ENCODE results near the gene SLC17A7. TPM values are rescaled to one million over a fixed set of nuclear protein-coding genes. Genes with fewer than 3 reads are reported as not detected.
A peak's percentile ranks its signal among the peaks of the same experiment; 100 is the strongest.

The SLC17A7 gene
- total and polyA plus RNA-seq, 9 of the 15 experiments (the other 6 are each of a cell fraction or from before 2014, with no cell fraction given), result 1.1 to 15.7 (median 2.4) TPM

- TF ChIP-seq, protein P1, sequence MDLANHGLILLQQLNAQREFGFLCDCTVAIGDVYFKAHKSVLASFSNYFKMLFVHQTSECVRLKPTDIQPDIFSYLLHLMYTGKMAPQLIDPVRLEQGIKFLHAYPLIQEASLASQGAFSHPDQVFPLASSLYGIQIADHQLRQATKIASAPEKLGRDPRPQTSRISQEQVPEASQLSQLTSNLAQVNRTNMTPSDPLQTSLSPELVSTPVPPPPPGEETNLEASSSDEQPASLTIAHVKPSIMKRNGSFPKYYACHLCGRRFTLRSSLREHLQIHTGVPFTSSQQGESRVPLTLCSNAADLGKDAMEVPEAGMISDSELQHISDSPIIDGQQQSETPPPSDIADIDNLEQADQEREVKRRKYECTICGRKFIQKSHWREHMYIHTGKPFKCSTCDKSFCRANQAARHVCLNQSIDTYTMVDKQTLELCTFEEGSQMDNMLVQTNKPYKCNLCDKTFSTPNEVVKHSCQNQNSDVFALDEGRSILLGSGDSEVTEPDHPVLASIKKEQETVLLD (IDR thresholded peaks at IDR 0.05), result peak; percentile 56; the same call in 1 of the 2 replicates
- TF ChIP-seq ZNF124 (CRISPR knock-in tag; IDR thresholded peaks at IDR 0.05), result no peak
- TF ChIP-seq ERF (CRISPR knock-in tag; IDR thresholded peaks at IDR 0.05), result no peak
- TF ChIP-seq TAL1 (IDR thresholded peaks at IDR 0.05), result no peak
- TF ChIP-seq, protein P2, sequence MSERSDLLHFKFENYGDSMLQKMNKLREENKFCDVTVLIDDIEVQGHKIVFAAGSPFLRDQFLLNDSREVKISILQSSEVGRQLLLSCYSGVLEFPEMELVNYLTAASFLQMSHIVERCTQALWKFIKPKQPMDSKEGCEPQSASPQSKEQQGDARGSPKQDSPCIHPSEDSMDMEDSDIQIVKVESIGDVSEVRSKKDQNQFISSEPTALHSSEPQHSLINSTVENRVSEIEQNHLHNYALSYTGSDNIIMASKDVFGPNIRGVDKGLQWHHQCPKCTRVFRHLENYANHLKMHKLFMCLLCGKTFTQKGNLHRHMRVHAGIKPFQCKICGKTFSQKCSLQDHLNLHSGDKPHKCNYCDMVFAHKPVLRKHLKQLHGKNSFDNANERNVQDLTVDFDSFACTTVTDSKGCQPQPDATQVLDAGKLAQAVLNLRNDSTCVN (CRISPR knock-in tag; IDR thresholded peaks at IDR 0.05), result no peak
- TF ChIP-seq REST (IDR thresholded peaks at IDR 0.05; ENCODE audit: borderline replicate concordance), result peak; percentile 51; the same call in 1 of the 2 replicates
- TF ChIP-seq REST (CRISPR knock-in tag; IDR thresholded peaks at IDR 0.05; ENCODE audit: low read depth), result no peak
- no peak for TF ChIP-seq ZNF778 (CRISPR knock-in tag; IDR thresholded peaks at IDR 0.05)
- TF ChIP-seq LARP7 (IDR thresholded peaks at IDR 0.05), result no peak
- TF ChIP-seq, protein P3, sequence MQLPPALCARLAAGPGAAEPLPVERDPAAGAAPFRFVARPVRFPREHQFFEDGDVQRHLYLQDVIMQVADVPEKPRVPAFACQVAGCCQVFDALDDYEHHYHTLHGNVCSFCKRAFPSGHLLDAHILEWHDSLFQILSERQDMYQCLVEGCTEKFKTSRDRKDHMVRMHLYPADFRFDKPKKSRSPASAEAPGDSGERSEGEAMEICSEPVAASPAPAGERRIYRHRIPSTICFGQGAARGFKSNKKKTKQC (CRISPR knock-in tag; IDR thresholded peaks at IDR 0.05), result 0 out of 2 replicates have a peak, but pooled peaks have one; percentile 43
- no peak for TF ChIP-seq RBM25 (IDR thresholded peaks at IDR 0.05; ENCODE audit: low read depth, low read length, severe bottlenecking)
- no peak for TF ChIP-seq JUNB (CRISPR knock-in tag; conservative IDR thresholded peaks at IDR 0.05)
- TF ChIP-seq GTF2E2 (tag; IDR thresholded peaks at IDR 0.05), result no peak
- TF ChIP-seq YY1 (IDR thresholded peaks at IDR 0.05; ENCODE audit: borderline replicate concordance in 1 of 3, control insufficient read depth in 1 of 3, extremely low read depth in 1 of 3, insufficient read depth in 3 of 3, insufficient read length in 1 of 3, insufficient replicate concordance in 2 of 3, low read depth in 1 of 3, low read length in 2 of 3), result peak in 2 of 3 experiments; percentile 29 to 37
- peak; percentile 35 for TF ChIP-seq WHSC1 (IDR thresholded peaks at IDR 0.05; ENCODE audit: low read length)
- TF ChIP-seq PHF20 (IDR thresholded peaks at IDR 0.05; ENCODE audit: partially characterized antibody), result no peak
- no peak for TF ChIP-seq ZC3H4 (CRISPR knock-in tag; IDR thresholded peaks at IDR 0.05; ENCODE audit: borderline replicate concordance)
- peak in 1 of 2 experiments; percentile 28; a peak in 1 of 4 replicates for TF ChIP-seq ARNT (IDR thresholded peaks at IDR 0.05)
These were observed 10.5 kb downstream of the SLC17A7 start (continued) for GRCh38 chr19:49430678-49431329.
